HUES6 (cell line): ENCODE results near the gene RAN.
"Not testable (repeated sequence)": the region's sequence is repeated elsewhere in the genome, so short reads cannot be mapped to it uniquely, and the experiment has no call there.

Experiments
- H3K27ac ChIP-seq: 2 replicates; pipeline ENCODE4 v1.7.0; 2013; ENCODE audit warnings: low read depth, mild to moderate bottlenecking, low read length, inconsistent platforms
- H3K27me3 ChIP-seq: 2 replicates; pipeline ENCODE4 v1.6.1; 2013; ENCODE audit warnings: low read length; ENCODE audit not compliant: control insufficient read depth, insufficient read depth
- H3K36me3 ChIP-seq: 2 replicates; pipeline ENCODE4 v1.6.1; 2013; ENCODE audit warnings: low read length; ENCODE audit not compliant: control insufficient read depth, insufficient read depth
- H3K4me1 ChIP-seq: 2 replicates; pipeline ENCODE4 v1.6.1; 2013; ENCODE audit warnings: low read length; ENCODE audit not compliant: control insufficient read depth, insufficient read depth
- H3K4me3 ChIP-seq: 2 replicates; pipeline ENCODE4 v1.5.1; 2013; ENCODE audit warnings: low read depth, low read length
- H3K9ac ChIP-seq: one replicate; pipeline ENCODE4 v1.6.1; 2013; ENCODE audit warnings: mild to moderate bottlenecking, low read length
- H3K9me3 ChIP-seq: 2 replicates; pipeline ENCODE4 v1.6.1; 2013; ENCODE audit warnings: low read depth, low read length; ENCODE audit not compliant: control insufficient read depth, insufficient read depth

RAN gene

GRCh38 chr12:130850418-130851021, 21.3 kb upstream of the RAN start:
- H3K9ac ChIP-seq = peak overlapping the region; percentile 40
- no peaks in the 10 kb centered on the region for H3K27me3 ChIP-seq
- H3K27ac ChIP-seq = peak overlapping the region; percentile 71
- peaks cover 20% of the 10 kb centered on the region for H3K4me1 ChIP-seq
- H3K4me3 ChIP-seq = peak overlapping the region; percentile 25; the same call in 1 of the 2 replicates
- H3K36me3 ChIP-seq = no peaks in the 10 kb centered on the region
- H3K9me3 ChIP-seq = peaks cover 4% of the 10 kb centered on the region

DNA sequence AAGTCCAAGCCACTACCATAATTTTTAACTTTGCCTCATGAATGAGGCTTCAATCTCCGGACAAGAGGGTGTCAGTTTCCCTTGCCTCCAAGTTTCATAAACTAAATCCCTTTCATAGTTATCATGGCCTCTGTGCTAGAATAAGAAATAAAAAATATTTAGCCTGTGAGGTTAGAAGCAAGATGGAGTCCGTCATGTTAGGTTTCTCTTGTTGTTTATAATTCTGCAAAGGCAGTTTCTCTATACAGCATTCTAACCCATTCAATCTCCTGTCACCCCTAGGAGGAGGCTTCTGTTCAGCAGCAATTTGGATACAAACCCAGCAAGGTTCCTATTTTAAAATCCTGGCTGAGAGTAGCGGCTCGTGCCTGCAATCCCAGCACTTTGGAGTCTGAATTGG, 15.8 kb upstream of the RAN start:
- no peak overlapping the region for H3K9ac ChIP-seq
- H3K4me1 ChIP-seq = peaks cover 8% of the 10 kb centered on the region
- H3K36me3 ChIP-seq = no peaks in the 10 kb centered on the region
- H3K27ac ChIP-seq = no peak overlapping the region
- H3K27me3 ChIP-seq = no peaks in the 10 kb centered on the region
- H3K4me3 ChIP-seq = no peak overlapping the region
- peaks cover 12% of the 10 kb centered on the region for H3K9me3 ChIP-seq

DNA sequence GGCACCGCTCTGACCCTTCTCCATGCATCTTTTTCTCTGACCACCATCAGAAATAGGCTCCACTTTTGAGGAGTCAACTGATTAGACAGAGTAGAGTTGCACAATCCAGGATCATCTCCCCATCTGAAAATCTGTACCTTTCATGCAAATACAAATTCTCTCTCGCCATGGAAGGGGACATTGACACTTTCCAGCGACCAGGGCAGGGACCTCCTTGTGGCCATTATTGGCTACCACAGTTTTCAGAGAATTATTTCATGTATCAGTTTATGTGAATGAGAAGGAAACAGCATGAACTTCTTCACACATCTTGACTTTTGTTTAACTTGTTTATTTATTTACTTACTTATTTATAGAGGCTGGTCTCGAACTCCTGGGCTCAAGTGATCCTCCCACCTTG, 13.8 kb upstream of the RAN start:
- no peak overlapping the region for H3K9ac ChIP-seq
- H3K4me3 ChIP-seq = no peak overlapping the region
- H3K9me3 ChIP-seq = peaks cover 12% of the 10 kb centered on the region
- peaks cover 8% of the 10 kb centered on the region for H3K4me1 ChIP-seq
- H3K36me3 ChIP-seq = no peaks in the 10 kb centered on the region
- no peak overlapping the region for H3K27ac ChIP-seq
- H3K27me3 ChIP-seq = no peaks in the 10 kb centered on the region

DNA sequence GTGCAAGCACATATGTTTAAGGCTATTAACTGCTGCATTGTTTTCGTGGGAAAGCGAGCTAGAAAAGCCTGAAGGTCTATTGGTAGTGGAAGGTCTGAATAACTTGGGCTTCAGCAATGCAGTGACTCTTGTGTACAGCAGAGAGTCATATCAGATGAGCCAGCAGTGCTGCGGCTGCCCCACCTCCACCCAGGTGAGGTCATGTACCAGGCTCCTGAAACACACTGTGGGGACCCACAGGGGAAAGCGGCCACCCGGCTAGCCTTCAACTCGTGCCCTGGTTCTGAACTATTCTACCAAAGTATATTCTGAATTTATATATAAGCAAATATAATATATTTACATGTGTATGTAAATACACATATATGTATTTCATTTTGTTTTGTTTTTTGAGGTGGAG, 12.7 kb upstream of the RAN start:
- H3K9ac ChIP-seq = no peak overlapping the region
- H3K36me3 ChIP-seq = no peaks in the 10 kb centered on the region
- H3K9me3 ChIP-seq = peaks cover 12% of the 10 kb centered on the region
- H3K27me3 ChIP-seq = no peaks in the 10 kb centered on the region
- peaks cover under 1% of the 10 kb centered on the region; the same call in 1 of the 2 replicates for H3K4me1 ChIP-seq
- H3K27ac ChIP-seq = no peak overlapping the region
- no peak overlapping the region for H3K4me3 ChIP-seq

- H3K36me3 ChIP-seq = no peaks in the 10 kb centered on the region
- no peaks in the 10 kb centered on the region for H3K4me1 ChIP-seq
- no peak overlapping the region for H3K4me3 ChIP-seq
- H3K27ac ChIP-seq = no peak overlapping the region
- H3K27me3 ChIP-seq = no peaks in the 10 kb centered on the region
- H3K9me3 ChIP-seq = peaks cover 12% of the 10 kb centered on the region
- H3K9ac ChIP-seq = no peak overlapping the region
These were observed 11.6 kb upstream of the RAN start for GRCh38 chr12:130860311-130860710.

GRCh38 chr12:130862161-130862560, 9.7 kb upstream of the RAN start:
- Histone ChIP-seq H3K9ac (no peak overlapping the region), H3K27me3 (no peaks in the 10 kb centered on the region), H3K4me3 (no peak overlapping the region), H3K4me1 (no peaks in the 10 kb centered on the region), H3K36me3 (no peaks in the 10 kb centered on the region), H3K27ac (no peak overlapping the region), H3K9me3 (peaks cover 7% of the 10 kb centered on the region)

DNA sequence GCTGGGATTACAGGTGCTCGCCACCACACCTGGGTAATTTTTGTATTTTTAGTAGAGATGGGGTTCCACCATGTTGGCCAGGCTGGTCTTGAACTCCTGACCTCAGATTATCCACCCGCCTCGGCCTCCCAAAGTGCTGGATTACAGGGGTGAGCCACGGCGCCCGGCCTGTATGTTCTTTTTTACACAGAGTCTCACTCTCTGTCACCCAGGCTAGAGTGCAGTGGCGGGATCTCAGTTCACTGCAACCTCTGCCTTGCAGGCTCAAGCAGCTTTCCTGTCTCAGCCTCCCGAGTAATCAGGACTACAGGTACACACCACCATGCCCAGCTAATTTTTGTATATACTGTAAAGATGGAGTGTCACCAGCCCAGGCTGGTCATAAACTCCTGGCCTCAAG, 9.1 kb upstream of the RAN start:
- H3K27ac ChIP-seq, H3K27me3 ChIP-seq, H3K9me3 ChIP-seq, H3K36me3 ChIP-seq, H3K4me3 ChIP-seq, H3K9ac ChIP-seq, H3K4me1 ChIP-seq: not testable (repeated sequence)

GRCh38 chr12:130863298-130863697, 8.6 kb upstream of the RAN start:
- Histone ChIP-seq H3K27ac (no peak overlapping the region), H3K4me3 (no peak overlapping the region), H3K9ac (no peak overlapping the region), H3K36me3 (no peaks in the 10 kb centered on the region), H3K9me3 (no peaks in the 10 kb centered on the region), H3K27me3 (no peaks in the 10 kb centered on the region), H3K4me1 (no peaks in the 10 kb centered on the region)

- H3K4me1 ChIP-seq = peaks cover 17% of the 10 kb centered on the region
- no peak overlapping the region for H3K27ac ChIP-seq
- H3K27me3 ChIP-seq = no peaks in the 10 kb centered on the region
- no peak overlapping the region for H3K9ac ChIP-seq
- H3K36me3 ChIP-seq = peaks cover 9% of the 10 kb centered on the region
- no peaks in the 10 kb centered on the region for H3K9me3 ChIP-seq
- no peak overlapping the region for H3K4me3 ChIP-seq
These were observed 3.5 kb upstream of the RAN start for GRCh38 chr12:130868412-130868811.

DNA sequence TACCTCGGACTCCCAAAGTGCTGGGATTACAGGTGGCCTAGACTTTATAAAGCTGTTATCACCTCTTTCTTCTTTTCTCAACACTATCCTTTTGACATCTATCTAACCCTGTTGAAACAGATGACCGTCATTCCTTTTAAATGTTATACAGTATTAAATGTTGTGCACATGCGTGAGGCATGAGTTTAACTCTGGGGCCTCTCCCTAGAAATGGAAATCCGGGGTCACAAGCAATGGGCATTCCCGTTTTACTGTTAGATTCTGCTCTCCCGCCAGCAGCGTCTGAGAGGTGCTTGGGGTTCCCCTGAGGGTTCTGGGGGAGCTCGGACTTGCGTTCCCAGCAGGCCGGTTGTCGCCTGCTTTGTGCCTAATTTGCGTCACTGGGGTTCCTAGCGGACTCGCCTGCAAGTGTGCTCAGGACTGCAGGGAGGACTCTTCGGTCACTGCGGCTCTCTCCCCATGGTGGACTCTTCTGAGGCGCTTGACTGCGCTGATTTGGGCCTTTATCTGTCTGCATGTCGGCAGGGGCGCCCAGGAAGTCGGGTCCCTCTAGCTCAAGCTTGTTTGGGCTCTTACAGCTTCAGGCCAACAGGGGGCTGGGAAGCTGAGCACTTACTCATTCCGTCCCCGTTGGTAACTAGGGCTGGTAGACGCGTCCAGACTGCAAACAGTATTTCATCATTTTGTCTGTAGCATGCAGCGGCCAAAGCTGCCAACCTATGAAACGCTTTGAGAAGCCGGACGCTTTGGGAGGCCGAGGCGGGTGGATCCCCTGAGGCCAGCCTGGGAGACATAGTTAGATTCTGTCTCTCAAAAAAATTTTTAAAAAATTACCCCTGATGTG, 1.2 kb upstream of the RAN start:
- no peaks in the 10 kb centered on the region for H3K27me3 ChIP-seq
- peaks cover 22% of the 10 kb centered on the region for H3K4me1 ChIP-seq
- H3K9ac ChIP-seq = peak overlapping the region; percentile 97
- H3K9me3 ChIP-seq = no peaks in the 10 kb centered on the region
- peaks cover 32% of the 10 kb centered on the region for H3K36me3 ChIP-seq
- peak overlapping the region; percentile 92 for H3K27ac ChIP-seq
- peak overlapping the region; percentile 82 for H3K4me3 ChIP-seq
